CD4-positive, alpha-beta T cell treated with Interleukin-17A for 4 hours (primary cell): ENCODE measurements around the gene SLC34A1.
A peak's percentile ranks its signal among the peaks of the same experiment; 100 is the strongest.
"Not testable (repeated sequence)": the region's sequence is repeated elsewhere in the genome, so short reads cannot be mapped to it uniquely, and the experiment has no call there.

Experiments
- DNase-seq: peaks from one replicate; pipeline ENCODE4 v3.0.0-alpha.2; 2020; ENCODE audit warnings: mixed read lengths

The SLC34A1 gene

DNA sequence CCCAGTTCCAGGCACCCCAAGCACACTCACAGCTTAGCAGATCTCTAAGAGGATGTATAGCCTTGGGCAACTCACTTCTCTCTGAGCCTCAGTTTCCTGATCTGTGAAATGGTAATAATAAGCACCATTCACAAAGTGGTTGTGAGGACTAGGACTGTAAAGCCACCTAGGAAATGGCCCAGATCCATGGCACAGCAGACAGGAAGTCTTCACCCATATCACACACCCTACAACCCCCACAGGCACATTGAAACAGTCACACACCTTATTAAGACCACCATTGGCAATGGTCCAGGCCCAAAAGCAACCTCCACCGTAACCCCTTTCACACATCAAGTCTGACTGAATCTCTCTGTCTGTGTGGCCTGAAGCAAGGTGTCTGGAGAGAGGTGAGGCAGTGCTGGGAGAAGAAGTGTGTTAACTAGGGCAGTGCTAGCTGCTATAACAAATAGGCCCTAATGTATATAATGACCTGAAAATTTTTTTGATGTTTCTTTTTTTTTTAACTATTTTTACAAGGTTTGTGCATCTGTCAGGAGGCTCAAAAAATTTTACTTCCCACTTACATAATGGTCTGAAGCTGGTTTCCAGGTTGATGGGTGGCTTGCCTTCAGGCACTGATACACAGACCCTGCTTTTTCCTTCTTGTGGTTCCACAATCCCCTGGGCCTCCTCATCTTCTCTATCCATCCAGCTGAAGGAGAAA is 28.9 kb upstream of the SLC34A1 start:
- no peak for DNase-seq

- DNase-seq: no peak
Observed at GRCh38 chr5:177355868-177356168, 28.4 kb upstream of the SLC34A1 start.

- no peak for DNase-seq
Observed at GRCh38 chr5:177356746-177357145, 27.5 kb upstream of the SLC34A1 start.

DNA sequence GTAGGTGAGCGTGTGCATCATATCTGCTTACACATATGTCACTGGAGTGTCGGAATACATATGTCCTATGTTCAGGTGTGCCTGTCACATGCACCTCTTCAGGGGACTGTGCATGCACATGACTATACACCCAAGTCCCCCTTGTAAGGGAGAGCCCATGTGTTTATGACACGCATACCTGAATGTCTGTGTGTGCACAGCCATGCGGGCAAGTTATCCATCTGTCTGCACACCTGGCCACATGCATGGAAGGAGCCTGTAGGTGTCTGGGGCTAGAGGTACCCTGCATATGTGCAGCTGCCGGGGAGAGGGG is 27.1 kb upstream of the SLC34A1 start:
- no peak for DNase-seq

DNA sequence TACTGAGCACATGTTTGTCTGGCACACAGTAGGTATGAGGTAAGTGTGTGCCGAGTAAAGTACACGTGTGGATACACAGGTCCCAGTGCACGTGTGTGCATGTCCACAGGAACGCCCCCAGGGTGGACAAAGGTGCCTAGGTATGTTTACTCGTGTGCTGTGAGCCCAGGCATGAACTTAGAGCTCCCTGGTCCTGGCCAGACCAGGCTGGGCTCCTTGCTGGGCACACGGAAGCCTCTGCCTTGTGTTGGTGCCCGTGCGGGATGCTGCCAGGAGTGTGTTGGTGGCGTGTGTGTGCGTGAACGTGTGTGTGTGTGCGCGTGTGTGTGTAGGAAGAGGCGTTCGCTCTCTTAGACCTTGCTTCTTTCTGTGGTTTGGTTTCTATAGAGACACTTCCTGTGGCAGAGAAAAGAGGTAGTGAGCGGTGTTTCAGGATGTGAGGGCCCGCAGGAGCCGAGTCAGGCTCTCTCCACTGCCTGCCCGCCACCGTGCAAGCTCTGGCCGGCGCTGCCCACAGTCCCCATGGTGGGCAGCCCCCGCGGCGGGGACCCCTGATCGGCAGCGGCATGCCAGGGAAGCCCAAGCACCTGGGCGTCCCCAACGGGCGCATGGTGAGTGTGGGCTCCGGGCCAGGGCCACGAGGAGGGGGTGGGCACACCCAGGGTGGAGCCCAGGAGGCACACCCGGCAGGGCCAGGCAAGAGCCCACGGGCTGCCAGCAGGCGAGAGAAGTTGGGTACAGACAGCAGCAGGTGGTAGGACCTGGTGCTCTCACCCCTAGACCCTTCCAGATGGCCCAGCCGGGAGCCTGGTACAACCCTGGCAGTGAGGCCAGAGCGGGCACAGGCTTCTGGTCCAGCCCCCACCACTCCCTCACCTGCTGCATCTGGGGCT is 26.5 kb upstream of the SLC34A1 start, which contains the start of gene RGS14:
TSS of gene RGS14 (plus strand) at position 466 of the 893 bp plus-strand sequence. CDS start at position 567, 101 bp downstream.
- DNase-seq: peak; percentile 82

DNA sequence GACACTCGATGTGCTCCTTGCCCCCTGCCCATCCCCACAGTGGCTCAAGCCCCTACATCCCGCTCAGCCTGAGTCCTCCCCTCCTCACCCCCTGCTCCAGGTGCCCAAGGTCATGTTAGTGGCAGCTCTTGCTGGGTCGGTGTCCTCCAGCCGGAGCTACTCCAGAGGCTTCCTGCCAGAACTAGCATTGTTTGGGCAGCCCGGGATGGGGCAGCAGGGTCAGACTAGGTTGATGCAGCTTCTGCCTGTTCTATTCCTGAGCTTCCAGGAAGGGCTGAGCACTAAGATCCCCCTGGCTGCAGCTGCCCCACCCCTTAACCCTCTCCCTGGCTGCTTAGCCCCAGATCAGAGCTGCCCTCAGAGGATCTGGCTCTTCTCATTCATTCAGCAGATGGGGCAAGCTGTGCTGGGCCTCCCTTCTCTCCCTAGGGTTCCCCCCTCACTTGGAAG is 25.8 kb upstream of the SLC34A1 start:
- peak; percentile 26 for DNase-seq

GRCh38 chr5:177359451-177359851 is 24.8 kb upstream of the SLC34A1 start:
- no peak for DNase-seq

DNA sequence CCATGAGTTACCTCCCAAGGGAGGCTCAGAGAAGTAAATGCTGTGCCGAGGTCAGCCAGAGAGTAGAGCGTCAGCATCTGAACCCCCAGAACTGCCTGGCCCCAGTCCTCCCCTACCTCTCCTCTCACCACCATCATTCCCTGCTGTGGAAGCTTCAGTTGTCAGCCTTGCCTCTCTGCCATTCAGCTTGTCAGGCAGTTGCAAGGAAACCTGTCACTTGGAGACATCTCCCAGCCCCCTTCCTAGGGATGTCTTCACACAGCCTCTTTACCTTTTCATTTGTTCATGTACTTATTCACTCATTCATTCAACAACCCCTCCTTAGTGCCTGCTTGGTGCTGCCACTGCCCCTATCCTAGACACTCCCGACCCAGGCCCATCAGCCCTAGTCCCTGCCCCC is 24.4 kb upstream of the SLC34A1 start:
- DNase-seq: no peak

DNA sequence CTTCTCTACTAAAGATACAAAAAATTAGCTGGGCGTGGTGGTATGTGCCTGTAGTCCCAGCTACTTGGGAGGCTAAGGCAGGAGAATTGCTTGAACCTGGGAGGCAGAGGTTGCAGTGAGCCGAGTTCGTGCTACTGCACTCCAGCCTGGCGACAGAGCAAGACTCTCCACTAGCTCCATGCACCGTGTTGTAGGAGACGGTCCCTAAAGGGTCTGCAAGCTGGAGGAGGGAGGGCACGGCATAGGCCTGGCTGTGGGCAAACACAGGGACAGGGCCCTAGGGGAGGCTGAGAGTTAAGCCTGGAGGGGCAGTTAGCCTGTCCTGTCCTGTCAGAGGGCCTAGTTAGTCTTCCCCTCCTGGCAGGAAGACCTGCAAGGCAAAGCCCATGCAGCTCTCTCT is 23.5 kb upstream of the SLC34A1 start:
- not testable (repeated sequence) for DNase-seq

- DNase-seq: peak; percentile 37
Observed at GRCh38 chr5:177361418-177362291, 22.6 kb upstream of the SLC34A1 start.

GRCh38 chr5:177362292-177362609 is 22.0 kb upstream of the SLC34A1 start:
- DNase-seq: no peak

DNA sequence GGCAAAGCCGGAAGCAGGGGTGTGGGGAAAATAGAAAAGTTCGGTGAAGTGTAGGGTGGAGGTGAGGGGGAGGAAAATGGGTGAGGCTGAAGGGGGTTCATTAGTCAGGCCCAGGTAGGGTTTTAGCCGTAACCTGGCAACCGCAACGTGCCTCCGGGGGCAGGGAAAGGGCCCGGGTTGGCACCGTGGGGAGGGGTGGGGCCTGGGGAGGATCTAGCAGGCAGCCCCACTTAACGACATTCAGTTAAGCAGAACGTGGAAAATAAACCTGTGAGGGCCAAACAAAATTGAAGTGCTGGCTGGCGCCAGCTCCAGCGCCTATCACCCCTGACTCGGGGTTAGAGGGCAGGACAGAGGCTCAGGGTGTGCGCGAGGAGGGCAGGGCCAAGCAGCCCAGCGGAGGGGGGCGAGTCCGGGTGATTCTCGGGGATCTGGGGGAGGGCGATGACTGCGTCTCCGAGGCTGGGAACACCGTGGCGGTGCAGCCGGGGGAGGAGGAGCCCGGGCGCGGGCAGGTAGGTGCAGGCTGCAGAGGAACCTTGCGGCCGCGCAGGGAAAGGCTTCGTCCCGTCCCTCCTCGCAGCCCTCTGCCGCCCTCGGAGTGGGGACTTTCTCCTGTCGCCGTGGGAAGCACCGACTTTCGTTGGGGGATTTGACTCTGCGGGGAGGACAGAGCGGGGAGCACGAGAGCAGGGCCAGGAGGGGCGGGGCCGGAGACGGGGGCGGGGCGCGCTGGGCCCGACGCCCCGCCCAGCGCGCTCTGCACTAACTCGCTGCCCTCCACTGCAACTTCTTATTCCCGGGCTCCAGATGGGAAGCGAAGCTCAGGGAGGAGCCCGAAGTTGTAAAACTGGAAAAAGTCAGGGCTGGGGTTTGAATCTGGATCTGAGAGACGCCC is 21.4 kb upstream of the SLC34A1 start:
- DNase-seq: peak; percentile 83

DNA sequence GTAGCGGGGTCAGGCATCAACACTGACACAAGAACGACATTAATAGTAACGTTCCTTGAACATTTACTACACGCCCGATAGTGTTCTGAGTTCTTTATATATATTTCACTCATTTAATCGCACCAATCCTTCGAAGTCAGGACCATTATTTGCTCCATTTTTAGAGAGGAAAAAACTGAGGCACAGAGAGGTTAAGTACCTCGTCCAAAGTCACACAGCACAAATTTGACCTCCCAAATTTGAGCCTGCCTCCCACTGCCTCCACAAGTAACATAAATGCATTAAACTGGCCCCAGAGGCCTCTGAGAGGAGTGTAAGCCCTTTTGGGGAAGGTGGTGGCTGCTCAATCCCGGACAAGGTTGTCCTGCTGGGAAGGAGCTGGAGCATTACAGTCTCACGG is 20.7 kb upstream of the SLC34A1 start:
- no peak for DNase-seq

GRCh38 chr5:177364159-177364962 is 19.9 kb upstream of the SLC34A1 start:
- no peak for DNase-seq

DNA sequence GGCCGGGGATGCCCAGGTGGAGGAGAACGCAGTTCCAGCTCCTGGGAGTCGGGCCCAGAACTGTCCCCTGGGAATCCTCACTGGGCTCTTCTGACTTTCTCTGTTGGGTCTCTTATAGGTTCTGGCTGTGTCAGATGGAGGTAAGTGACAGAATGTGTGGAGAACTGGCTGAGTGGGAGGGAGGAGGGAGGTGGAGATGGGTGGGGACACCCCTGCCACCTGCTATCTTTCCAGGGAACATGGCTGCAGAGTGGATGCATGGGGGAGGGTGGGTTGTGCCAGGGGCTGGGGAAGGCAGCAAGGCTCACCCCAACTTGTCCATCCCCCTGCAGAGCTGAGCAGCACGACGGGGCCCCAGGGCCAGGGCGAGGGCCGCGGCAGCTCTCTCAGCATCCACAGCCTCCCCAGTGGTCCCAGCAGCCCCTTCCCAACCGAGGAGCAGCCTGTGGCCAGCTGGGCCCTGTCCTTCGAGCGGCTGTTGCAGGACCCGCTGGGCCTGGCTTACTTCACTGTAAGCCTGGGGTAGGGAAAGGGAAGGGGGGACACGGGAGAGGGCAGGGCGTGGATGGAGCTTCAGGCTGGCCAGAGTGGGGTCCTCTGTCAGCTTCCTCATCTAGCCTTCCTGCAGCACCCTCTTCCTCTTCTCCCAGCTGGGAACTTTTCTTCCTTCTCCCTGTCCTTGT is 18.2 kb upstream of the SLC34A1 start:
- no peak for DNase-seq

- DNase-seq: no peak
Observed at GRCh38 chr5:177366528-177367322, 17.5 kb upstream of the SLC34A1 start.

GRCh38 chr5:177367323-177367848 is 16.8 kb upstream of the SLC34A1 start:
- no peak for DNase-seq

- no peak for DNase-seq
Observed at GRCh38 chr5:177367981-177368868, 16.0 kb upstream of the SLC34A1 start.
